ENCODE measurements around the gene BMP2K.

Gene BMP2K

DNA sequence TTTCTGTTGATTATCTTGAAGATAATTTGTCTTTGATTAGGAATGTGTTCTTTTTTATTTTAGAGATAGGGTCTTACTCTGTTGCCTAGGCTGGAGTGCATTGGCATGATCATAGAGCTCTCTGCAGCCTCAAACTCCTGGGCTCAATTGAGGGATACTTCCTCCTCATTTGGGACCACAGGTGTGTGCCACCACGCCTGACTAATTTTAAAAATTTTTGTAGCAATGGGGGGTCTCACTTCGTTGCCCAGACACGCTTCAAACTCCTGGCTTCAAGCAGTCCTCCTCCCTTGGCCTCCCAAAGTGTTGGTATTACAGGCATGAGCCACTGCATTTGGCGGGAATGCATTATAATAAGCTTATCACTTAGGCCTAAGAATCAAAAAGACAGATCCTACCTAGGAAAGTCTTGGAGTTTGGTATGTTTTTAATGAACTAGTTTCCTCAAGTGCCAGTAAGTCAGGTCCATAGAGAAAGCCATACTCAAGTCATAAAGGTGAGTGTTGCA, 21.7 kb downstream of the BMP2K start:
- no peak overlapping the region for H3K4me3 ChIP-seq (ENCODE audit: low read depth, low read length)
- TF ChIP-seq, protein P1, sequence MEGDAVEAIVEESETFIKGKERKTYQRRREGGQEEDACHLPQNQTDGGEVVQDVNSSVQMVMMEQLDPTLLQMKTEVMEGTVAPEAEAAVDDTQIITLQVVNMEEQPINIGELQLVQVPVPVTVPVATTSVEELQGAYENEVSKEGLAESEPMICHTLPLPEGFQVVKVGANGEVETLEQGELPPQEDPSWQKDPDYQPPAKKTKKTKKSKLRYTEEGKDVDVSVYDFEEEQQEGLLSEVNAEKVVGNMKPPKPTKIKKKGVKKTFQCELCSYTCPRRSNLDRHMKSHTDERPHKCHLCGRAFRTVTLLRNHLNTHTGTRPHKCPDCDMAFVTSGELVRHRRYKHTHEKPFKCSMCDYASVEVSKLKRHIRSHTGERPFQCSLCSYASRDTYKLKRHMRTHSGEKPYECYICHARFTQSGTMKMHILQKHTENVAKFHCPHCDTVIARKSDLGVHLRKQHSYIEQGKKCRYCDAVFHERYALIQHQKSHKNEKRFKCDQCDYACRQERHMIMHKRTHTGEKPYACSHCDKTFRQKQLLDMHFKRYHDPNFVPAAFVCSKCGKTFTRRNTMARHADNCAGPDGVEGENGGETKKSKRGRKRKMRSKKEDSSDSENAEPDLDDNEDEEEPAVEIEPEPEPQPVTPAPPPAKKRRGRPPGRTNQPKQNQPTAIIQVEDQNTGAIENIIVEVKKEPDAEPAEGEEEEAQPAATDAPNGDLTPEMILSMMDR (conservative IDR thresholded peaks at IDR 0.05; ENCODE audit: low read depth, low read length) = no peak
- no peak for DNase-seq (ENCODE audit: low read depth)

DNA sequence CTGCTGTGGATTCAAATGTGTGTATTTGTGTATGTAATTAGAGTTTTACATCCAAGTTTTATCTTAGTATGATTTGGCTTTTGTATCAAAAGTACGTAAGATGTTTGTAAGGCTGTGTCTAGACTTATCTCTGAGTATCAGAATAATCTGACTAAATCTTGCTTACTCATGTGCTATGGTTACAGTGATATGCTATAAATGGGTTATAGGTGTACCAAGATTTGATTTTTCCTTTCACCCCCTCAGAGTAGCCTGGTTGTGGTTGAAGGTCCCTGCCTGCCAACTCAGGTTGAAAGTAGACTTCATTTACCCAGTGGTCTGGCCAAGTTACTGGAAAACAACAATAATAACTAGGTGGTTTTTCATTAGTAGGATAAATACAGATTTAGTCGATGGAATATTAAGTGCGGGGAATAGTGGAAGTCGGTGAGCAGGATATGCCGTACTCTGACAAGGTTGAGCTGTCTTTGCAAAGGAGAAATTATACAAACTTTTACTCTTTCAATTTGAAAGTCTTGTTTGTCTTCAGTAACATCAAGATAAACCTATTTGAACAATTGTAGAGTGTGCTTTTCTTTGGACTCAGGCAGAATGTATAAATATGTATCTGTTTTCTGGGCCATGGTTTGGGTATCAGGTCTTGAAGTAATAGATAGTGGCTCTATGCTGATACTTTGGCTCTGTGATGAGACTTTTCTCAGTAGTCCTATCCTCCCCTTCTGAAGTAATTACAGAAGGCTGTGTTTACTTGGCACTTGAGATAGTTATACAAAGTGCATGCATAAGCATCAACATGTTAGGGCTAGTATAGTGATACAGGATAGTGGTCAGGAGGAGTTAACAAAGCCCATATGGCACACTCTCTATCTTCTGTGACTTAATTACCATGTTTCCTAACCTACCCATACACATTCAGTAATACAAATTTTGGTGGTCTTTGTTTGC, 23.7 kb downstream of the BMP2K start:
- TF ChIP-seq, protein P1 (conservative IDR thresholded peaks at IDR 0.05; ENCODE audit: low read depth, low read length) = no peak
- no peak for DNase-seq (ENCODE audit: low read depth)
- H3K4me3 ChIP-seq (ENCODE audit: low read depth, low read length) = no peak overlapping the region

DNA sequence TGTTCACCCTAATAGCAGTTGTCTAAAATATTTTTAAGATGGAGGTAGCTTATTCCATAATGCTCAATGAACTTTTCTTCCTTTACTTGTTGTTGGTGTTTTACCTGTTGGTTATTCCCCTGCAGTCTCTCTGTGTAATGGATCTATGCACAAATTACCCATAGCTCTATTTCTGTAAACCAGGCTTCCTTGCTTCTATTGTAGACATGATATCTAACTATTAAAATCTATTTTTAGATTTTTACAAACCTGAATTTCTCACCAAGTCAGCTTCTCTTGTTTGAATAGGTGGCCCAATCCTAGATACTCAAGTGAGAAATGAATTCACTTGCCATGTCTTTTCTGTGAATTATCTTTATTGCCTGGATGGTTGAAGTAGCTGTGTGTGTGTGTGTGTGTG, 24.8 kb downstream of the BMP2K start:
- TF ChIP-seq, protein P1 (conservative IDR thresholded peaks at IDR 0.05; ENCODE audit: low read depth, low read length) = no peak
- H3K4me3 ChIP-seq (ENCODE audit: low read depth, low read length) = no peak overlapping the region

DNA sequence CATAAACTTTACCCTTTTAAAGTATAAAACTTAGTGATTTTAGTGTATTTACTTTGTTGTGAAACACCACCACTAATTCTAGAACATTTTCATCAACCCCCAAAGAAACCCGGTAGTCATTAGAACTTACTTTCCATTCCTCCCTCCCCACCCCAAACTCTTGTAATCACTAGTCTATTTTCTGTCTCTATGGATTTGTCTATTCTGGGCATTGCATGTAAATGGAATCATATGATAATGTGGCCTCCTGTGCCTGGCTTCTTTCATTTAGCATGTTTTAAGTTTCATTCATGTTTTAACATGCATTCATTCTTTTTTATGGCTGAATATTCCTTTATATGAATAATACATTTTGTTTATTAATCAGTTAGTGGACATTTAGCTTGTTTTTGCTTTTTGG, 27.8 kb downstream of the BMP2K start:
- TF ChIP-seq, protein P1 (conservative IDR thresholded peaks at IDR 0.05; ENCODE audit: low read depth, low read length) = no peak
- DNase-seq (ENCODE audit: low read depth) = no peak
- no peak overlapping the region for H3K4me3 ChIP-seq (ENCODE audit: low read depth, low read length)

More for the DNA sequence above, 24.8 kb downstream of the BMP2K start:
- DNase-seq (ENCODE audit: low read depth) = no peak

DNA sequence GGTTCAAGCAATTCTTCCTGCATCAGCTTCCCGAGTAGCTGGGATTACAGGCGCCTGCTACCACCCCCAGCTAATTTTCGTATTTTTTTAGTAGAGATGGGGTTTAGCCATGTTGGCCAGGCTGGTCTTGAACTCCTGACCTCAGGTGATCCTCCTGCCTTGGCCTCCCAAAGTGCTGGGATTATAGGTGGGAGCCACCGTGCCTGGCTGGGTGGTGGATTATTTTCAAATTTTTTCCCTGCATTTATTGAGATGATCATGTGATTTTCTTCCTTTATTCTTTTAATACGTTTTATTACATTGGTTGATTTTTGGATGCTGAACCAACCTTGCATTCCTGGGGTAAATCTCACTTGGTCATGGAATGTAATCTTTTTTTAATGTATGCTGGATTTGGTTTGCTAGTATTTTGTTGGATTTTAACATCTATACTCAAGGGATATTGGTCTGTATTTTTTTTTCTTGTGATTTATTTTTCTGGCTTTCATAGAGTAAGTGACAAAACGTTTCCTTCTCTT, 30.9 kb downstream of the BMP2K start:
- no peak for DNase-seq (ENCODE audit: low read depth)
- TF ChIP-seq, protein P1 (conservative IDR thresholded peaks at IDR 0.05; ENCODE audit: low read depth, low read length) = no peak
- no peak overlapping the region for H3K4me3 ChIP-seq (ENCODE audit: low read depth, low read length)

DNA sequence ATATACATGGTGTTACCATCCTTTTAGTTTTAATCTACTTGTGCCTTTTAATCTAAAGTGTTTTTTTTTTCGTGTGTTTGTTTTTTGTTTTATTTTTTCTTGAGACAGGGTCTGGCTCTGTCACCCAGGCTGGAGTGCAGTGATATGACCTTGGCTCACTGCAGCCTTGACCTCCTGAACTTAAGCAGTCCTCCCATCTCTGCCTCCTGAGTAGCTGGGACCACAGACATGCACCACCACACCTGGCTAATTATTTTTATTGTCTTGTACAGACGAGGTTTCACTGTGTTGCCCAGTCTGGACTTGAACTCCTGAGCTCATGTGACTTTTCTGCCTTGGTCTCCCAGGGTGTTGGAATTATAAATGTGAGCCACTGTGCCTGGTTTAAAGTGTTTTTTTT, 33.1 kb downstream of the BMP2K start:
- no peak for DNase-seq (ENCODE audit: low read depth)
- H3K4me3 ChIP-seq (ENCODE audit: low read depth, low read length) = no peak overlapping the region
- TF ChIP-seq, protein P1 (conservative IDR thresholded peaks at IDR 0.05; ENCODE audit: low read depth, low read length) = no peak

Data from choroid plexus epithelial cell (primary cell).